ENCODE data around the gene KRT6C.
A peak's percentile ranks its signal among the peaks of the same experiment; 100 is the strongest.
"Not testable (repeated sequence)": the region's sequence is repeated elsewhere in the genome, so short reads cannot be mapped to it uniquely, and the experiment has no call there.

The KRT6C gene

GRCh38 chr12:52502877-52503276, 29.3 kb upstream of the KRT6C start:
- TF ChIP-seq CTCF (IDR thresholded peaks at IDR 0.05; ENCODE audit: low read depth, low read length, missing control alignments), result no peak
- in situ Hi-C loops (cut with HindIII; ENCODE audit: low pct_ligation_motif_present, low sequenced_read_pairs), result no loop called here
- no peaks in the 10 kb centered on the region for H3K36me3 ChIP-seq (replicated peaks)
- H3K27me3 ChIP-seq (replicated peaks), result no peaks in the 10 kb centered on the region
- no peak for DNase-seq
- H3K27ac ChIP-seq, result no peak overlapping the region
- H3K4me3 ChIP-seq (ENCODE audit: low read depth, low read length), result no peak overlapping the region

- DNase-seq, result no peak
- Histone ChIP-seq H3K27ac (no peak overlapping the region), H3K27me3 (replicated peaks) (no peaks in the 10 kb centered on the region), H3K4me3 (ENCODE audit: low read depth, low read length) (no peak overlapping the region), H3K36me3 (replicated peaks) (no peaks in the 10 kb centered on the region)
- in situ Hi-C loops (cut with HindIII; ENCODE audit: low pct_ligation_motif_present, low sequenced_read_pairs), result no loop called here
- no peak for TF ChIP-seq CTCF (IDR thresholded peaks at IDR 0.05; ENCODE audit: low read depth, low read length, missing control alignments)
Observed at GRCh38 chr12:52501490-52501889, 27.9 kb upstream of the KRT6C start.

GRCh38 chr12:52500574-52500973, 27.0 kb upstream of the KRT6C start:
- DNase-seq; H3K27me3 ChIP-seq (replicated peaks); H3K36me3 ChIP-seq (replicated peaks); H3K27ac ChIP-seq; H3K4me3 ChIP-seq (ENCODE audit: low read depth, low read length); in situ Hi-C loops (cut with HindIII; ENCODE audit: low pct_ligation_motif_present, low sequenced_read_pairs): not testable (repeated sequence)

GRCh38 chr12:52499806-52500560, 26.4 kb upstream of the KRT6C start:
- H3K4me3 ChIP-seq (ENCODE audit: low read depth, low read length), result no peak overlapping the region
- peak overlapping the region; percentile 33 for H3K27ac ChIP-seq
- H3K27me3 ChIP-seq (replicated peaks), result no peaks in the 10 kb centered on the region
- in situ Hi-C loops (cut with HindIII; ENCODE audit: low pct_ligation_motif_present, low sequenced_read_pairs), result no loop called here
- TF ChIP-seq CTCF (IDR thresholded peaks at IDR 0.05; ENCODE audit: low read depth, low read length, missing control alignments), result no peak
- no peaks in the 10 kb centered on the region for H3K36me3 ChIP-seq (replicated peaks)
- peak; percentile 60 for DNase-seq

GRCh38 chr12:52498946-52499345, 25.3 kb upstream of the KRT6C start:
- H3K27me3 ChIP-seq (replicated peaks), result no peaks in the 10 kb centered on the region
- DNase-seq, result no peak
- H3K27ac ChIP-seq, result no peak overlapping the region
- no peak for TF ChIP-seq CTCF (IDR thresholded peaks at IDR 0.05; ENCODE audit: low read depth, low read length, missing control alignments)
- in situ Hi-C loops (cut with HindIII; ENCODE audit: low pct_ligation_motif_present, low sequenced_read_pairs), result no loop called here
- no peak overlapping the region for H3K4me3 ChIP-seq (ENCODE audit: low read depth, low read length)
- no peaks in the 10 kb centered on the region for H3K36me3 ChIP-seq (replicated peaks)

GRCh38 chr12:52497975-52498374, 24.4 kb upstream of the KRT6C start:
- Histone ChIP-seq H3K27me3 (replicated peaks) (no peaks in the 10 kb centered on the region), H3K27ac (no peak overlapping the region), H3K36me3 (replicated peaks) (no peaks in the 10 kb centered on the region), H3K4me3 (ENCODE audit: low read depth, low read length) (no peak overlapping the region)
- TF ChIP-seq CTCF (IDR thresholded peaks at IDR 0.05; ENCODE audit: low read depth, low read length, missing control alignments), result no peak
- no peak for DNase-seq
- in situ Hi-C loops (cut with HindIII; ENCODE audit: low pct_ligation_motif_present, low sequenced_read_pairs), result no loop called here
